MCF 10A (cell line): ENCODE measurements around the gene AP1S3. TPM values are rescaled to one million over a fixed set of nuclear protein-coding genes. Genes with fewer than 3 reads are reported as not detected.

Source experiments
- BruUV-seq: library from RNA; stranded (reverse); fragments of 400-500 nt; replicated peaks from 2 replicates; lab custom pipeline; 2021; lab: Mats Ljungman, UMichigan
- CTCF ChIA-PET: fragments of 300-600 bp; sonication (Branson Sonifier 250); formaldehyde crosslinking; extraction: SDS; loops from one replicate; lab custom pipeline; 2021; ENCODE audit warnings: antibody characterized with exemption, inconsistent platforms; lab: Yijun Ruan, JAX
- POLR2A ChIA-PET: fragments of 300-600, 350-650 bp; sonication (Branson Sonifier 250); formaldehyde crosslinking; extraction: SDS; loops from one replicate; lab custom pipeline; 2020; ENCODE audit warnings: antibody characterized with exemption, inconsistent platforms; lab: Yijun Ruan, JAX
- DNase-seq: peaks from one replicate; pipeline ENCODE4 v3.0.0-alpha.2; 2018; ENCODE audit not compliant: unreplicated experiment
- H3K27ac Mint-ChIP-seq: one replicate; pipeline ENCODE4 v1.8.0; 2022; ENCODE audit warnings: mild to moderate bottlenecking, low read depth, mixed read lengths; ENCODE audit not compliant: unreplicated experiment
- H3K27me3 Mint-ChIP-seq: one replicate; pipeline ENCODE4 v1.8.0; 2022; ENCODE audit warnings: mixed read lengths; ENCODE audit not compliant: insufficient read depth, unreplicated experiment
- H3K36me3 Mint-ChIP-seq: one replicate; pipeline ENCODE4 v1.8.0; 2022; ENCODE audit warnings: mild to moderate bottlenecking, moderate library complexity, mixed read lengths; ENCODE audit not compliant: insufficient read depth, unreplicated experiment
- H3K4me1 Mint-ChIP-seq: one replicate; pipeline ENCODE4 v1.8.0; 2022; ENCODE audit warnings: mixed read lengths; ENCODE audit not compliant: insufficient read depth, unreplicated experiment
- H3K4me3 Mint-ChIP-seq: one replicate; pipeline ENCODE4 v1.8.0; 2022; ENCODE audit warnings: mild to moderate bottlenecking, moderate library complexity, mixed read lengths; ENCODE audit not compliant: unreplicated experiment
- H3K9me3 Mint-ChIP-seq: one replicate; pipeline ENCODE4 v1.8.0; 2022; ENCODE audit warnings: mixed read lengths; ENCODE audit not compliant: unreplicated experiment
- intact Hi-C: fragments of 100-400 bp; cut with micrococcal nuclease; formaldehyde crosslinking; loops from 2 replicates; pipeline ENCODE4 v1.14.1; 2022
- total RNA-seq: library from RNA; stranded (reverse); gene quantifications from 2 replicates; pipeline ENCODE4 v1.2.3, GENCODE V29; 2022
- TF ChIP-seq, protein P1 (sequence below): fragments of 200-600 bp; IDR thresholded peaks from one replicate; pipeline ENCODE4 v1.8.0; 2022; ENCODE audit warnings: antibody characterized with exemption, mild to moderate bottlenecking; ENCODE audit not compliant: unreplicated experiment

Gene AP1S3
- total RNA-seq, 1 experiment from 2014 or later = 57.7 TPM

DNA sequence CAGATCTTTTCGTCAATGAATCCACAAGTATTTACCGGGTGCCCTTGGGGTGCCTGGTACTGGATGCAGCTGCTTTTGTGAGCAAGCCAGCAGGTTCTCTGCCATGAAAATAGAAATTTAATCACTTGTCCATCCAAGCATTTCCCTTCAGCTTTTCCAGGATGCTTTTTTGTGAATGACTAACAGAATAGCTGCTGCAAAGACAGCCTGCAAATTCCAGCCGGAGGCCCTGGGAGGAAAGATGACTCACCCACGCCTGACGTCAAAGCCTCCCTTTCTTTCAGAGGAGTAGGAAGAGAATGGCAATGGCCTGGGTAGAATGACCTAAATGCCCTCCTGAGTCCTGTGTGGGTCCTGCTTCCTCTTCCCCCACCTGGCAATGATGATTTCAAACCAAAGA is 111.9 kb downstream of the AP1S3 start:
- ChIA-PET CTCF (interaction anchor here (0.6 to 3.6 kb wide), 14 partner anchors 13 to 754 kb away, joined by 3 to 28 read pairs (median 4); no protein-coding TSS in a partner anchor), POLR2A (interaction anchor here (0.6 to 5.7 kb wide), 14 partner anchors 10 to 754 kb away, joined by 3 to 46 read pairs (median 4); no protein-coding TSS in a partner anchor)
- Mint-ChIP-seq H3K9me3 (no peaks in the 10 kb centered on the region), H3K27me3 (no peaks in the 10 kb centered on the region), H3K36me3 (no peaks in the 10 kb centered on the region), H3K4me1 (peaks cover 30% of the 10 kb centered on the region), H3K4me3 (peak overlapping the region; percentile 22), H3K27ac (peak overlapping the region; percentile 86)
- BruUV-seq = no TSS peak
- peak; percentile 97 for DNase-seq
- TF ChIP-seq, protein P1, sequence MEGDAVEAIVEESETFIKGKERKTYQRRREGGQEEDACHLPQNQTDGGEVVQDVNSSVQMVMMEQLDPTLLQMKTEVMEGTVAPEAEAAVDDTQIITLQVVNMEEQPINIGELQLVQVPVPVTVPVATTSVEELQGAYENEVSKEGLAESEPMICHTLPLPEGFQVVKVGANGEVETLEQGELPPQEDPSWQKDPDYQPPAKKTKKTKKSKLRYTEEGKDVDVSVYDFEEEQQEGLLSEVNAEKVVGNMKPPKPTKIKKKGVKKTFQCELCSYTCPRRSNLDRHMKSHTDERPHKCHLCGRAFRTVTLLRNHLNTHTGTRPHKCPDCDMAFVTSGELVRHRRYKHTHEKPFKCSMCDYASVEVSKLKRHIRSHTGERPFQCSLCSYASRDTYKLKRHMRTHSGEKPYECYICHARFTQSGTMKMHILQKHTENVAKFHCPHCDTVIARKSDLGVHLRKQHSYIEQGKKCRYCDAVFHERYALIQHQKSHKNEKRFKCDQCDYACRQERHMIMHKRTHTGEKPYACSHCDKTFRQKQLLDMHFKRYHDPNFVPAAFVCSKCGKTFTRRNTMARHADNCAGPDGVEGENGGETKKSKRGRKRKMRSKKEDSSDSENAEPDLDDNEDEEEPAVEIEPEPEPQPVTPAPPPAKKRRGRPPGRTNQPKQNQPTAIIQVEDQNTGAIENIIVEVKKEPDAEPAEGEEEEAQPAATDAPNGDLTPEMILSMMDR = no peak
- intact Hi-C loops = no loop called here

DNA sequence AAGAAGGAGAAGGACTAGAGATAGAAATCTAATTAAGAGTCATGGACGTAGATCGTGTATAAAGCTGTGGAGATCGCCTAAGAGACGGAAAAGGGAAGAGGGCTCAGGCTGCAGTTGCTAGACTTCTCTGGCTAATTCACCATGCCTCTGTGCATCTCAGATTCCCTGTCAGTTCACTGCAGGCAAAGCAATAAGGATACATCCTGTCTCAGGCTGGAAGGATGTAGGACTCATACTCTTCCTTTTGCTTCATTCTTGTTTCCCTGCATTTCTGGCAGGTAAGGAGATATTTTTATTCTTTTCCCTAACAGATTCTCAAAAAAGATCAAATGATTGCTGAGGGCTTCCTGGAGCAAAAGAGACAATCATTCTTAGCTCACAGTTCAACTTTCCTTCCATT is 112.5 kb downstream of the AP1S3 start:
- Mint-ChIP-seq H3K27me3 (no peaks in the 10 kb centered on the region), H3K27ac (peak overlapping the region; percentile 86), H3K4me3 (peak overlapping the region; percentile 22), H3K4me1 (peaks cover 30% of the 10 kb centered on the region), H3K9me3 (no peaks in the 10 kb centered on the region), H3K36me3 (no peaks in the 10 kb centered on the region)
- no peak for DNase-seq
- CTCF ChIA-PET = interaction anchor here (0.6 to 1.3 kb wide), 10 partner anchors 24 to 137 kb away, joined by 3 to 6 read pairs (median 3); no protein-coding TSS in a partner anchor
- no TSS peak for BruUV-seq
- intact Hi-C loops = no loop called here
- POLR2A ChIA-PET = interaction anchor here (0.6 to 5.7 kb wide), 14 partner anchors 11 to 753 kb away, joined by 3 to 46 read pairs (median 4); no protein-coding TSS in a partner anchor
- TF ChIP-seq, protein P1 = no peak

DNA sequence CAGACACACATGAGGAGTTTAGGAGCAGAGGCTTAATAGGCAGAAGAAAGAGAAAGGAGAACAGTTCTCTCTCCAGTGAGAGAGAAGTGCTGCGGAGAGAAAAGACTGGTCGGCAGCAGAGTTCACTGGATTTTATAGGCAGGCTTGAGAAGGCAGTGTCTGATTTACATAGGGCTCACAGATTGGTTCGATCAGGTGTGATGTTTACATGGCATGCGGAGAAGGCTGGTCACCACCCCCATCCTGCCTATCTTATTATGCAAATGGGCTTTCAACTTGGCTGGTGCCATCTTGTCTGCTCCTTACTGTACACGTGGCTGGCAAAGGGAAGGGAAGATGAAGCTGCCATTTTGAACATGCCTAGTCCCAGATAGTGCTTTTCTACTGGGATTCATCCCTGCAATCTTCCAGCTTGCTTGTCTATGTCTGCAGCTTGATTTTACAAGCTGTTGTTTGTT is 113.4 kb downstream of the AP1S3 start:
- Mint-ChIP-seq H3K27ac (peak overlapping the region; percentile 86), H3K27me3 (no peaks in the 10 kb centered on the region), H3K4me3 (no peak overlapping the region), H3K4me1 (peaks cover 30% of the 10 kb centered on the region), H3K9me3 (no peaks in the 10 kb centered on the region), H3K36me3 (no peaks in the 10 kb centered on the region)
- BruUV-seq = no TSS peak
- peak; percentile 57 for DNase-seq
- intact Hi-C loops = no loop called here
- TF ChIP-seq, protein P1 = no peak
- ChIA-PET POLR2A (interaction anchor here (1.1 to 5.7 kb wide), 2 partner anchors 26 to 36 kb away, joined by 6 to 46 read pairs; no protein-coding TSS in a partner anchor), CTCF (no interaction called here)

DNA sequence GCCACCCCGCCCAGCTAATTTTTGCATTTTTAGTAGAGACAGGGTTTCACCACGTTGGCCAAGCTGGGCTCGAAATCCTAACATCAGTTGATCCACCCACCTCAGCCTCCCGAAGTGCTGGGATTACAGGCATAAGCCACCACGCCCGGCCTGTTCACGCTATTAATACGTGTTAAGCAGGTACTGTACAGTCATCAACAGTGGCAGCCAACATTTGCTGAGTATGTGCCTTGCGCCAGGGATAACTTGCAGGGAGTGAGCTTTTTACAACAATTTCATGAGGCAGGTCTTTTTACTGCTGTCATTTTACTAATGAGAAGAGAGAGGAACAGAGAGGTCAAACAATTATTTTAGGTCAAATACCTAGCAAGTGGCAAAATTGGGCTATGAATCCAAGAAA is 115.2 kb downstream of the AP1S3 start:
- Mint-ChIP-seq H3K27me3 (no peaks in the 10 kb centered on the region), H3K4me1 (peaks cover 30% of the 10 kb centered on the region), H3K4me3 (no peak overlapping the region), H3K27ac (peak overlapping the region; percentile 67), H3K9me3 (no peaks in the 10 kb centered on the region), H3K36me3 (peaks cover 1% of the 10 kb centered on the region)
- DNase-seq = peak; percentile 33
- TF ChIP-seq, protein P1 = no peak
- POLR2A ChIA-PET = interaction anchor here (0.8 kb wide), 1 partner anchor 25 kb away, joined by 3 read pairs; no protein-coding TSS in a partner anchor
- intact Hi-C loops = no loop called here
- CTCF ChIA-PET = interaction anchor here (0.6 to 1.9 kb wide), 7 partner anchors 9 to 750 kb away, joined by 3 to 8 read pairs (median 3); no protein-coding TSS in a partner anchor
- BruUV-seq = no TSS peak
